IPS DF 19.7 (cell line): ENCODE data around the gene OR2T6.
"Not testable (repeated sequence)": the region's sequence is repeated elsewhere in the genome, so short reads cannot be mapped to it uniquely, and the experiment has no call there.

Experiments
- DNase-seq: peaks from one replicate; pipeline ENCODE4 v3.0.0-alpha.2; 2013; ENCODE audit warnings: low read depth, low spot score

Gene OR2T6

DNA sequence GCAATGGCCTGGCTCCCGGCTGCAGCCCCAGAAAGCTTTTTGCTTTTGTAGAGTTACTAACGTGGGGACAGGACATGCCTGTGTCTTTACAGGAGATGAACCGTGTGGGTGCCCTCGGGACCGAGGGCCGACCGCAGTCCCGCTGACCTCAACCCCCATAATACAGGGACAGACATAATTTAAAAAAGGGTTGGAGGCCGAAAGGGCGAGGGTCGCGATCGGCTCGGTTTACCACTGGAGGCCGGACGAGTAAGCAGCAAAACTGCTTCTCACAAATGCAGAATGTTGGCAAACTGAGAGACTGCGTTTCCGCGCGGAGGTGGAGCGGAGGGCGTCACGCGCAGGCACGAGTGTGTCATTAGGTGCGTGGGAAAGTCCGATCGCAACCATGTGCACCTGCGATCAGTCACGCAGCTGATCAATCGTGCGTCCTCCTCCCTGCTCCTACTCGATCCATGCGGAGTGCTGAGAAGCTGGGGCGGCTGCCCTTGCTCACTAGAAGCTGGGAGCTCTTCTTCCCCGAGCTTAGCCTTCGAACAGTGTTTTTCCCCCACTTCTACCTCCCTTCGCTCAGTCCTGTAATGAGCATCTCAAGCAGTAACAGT, 58.4 kb downstream of the OR2T6 start:
- DNase-seq, result not testable (repeated sequence)

DNA sequence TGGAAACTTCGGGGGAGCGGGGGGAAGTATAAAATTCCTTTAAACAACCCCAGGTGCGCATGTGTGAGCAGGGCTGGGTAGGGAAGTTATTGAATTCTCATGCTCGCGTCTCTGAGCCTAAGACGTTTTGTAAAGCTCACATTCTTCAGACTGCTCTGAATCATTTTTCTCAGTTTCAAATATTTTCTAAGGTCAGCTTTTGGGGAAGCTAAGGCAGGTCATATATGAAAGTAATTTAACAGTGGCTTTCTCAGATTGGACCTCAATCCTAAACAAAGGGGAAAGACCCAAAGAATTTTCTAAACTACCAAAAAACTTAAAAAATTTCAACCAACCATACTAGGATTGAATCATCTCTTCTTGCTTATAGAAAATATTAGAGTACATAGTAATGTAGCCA, 59.4 kb downstream of the OR2T6 start:
- DNase-seq, result not testable (repeated sequence)

DNA sequence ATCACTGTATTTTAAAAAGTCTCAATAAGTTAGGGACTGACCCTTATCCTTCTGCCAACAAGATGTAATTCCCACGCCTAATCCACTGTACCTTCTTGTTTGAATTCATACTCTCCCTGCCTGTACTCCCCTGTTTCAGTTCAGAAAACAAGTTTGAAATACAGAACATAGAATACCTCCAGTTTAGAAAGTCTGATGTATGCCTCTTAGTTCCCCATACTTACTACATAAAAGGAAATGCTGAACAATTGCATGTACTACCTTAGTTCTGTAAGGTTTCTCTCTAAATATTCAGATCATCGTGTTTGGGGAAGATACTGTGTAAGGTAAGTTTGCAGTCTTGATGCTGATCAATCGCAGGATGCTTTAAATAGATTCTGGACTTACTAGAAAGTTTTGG, 60.8 kb downstream of the OR2T6 start:
- DNase-seq, result not testable (repeated sequence)

DNA sequence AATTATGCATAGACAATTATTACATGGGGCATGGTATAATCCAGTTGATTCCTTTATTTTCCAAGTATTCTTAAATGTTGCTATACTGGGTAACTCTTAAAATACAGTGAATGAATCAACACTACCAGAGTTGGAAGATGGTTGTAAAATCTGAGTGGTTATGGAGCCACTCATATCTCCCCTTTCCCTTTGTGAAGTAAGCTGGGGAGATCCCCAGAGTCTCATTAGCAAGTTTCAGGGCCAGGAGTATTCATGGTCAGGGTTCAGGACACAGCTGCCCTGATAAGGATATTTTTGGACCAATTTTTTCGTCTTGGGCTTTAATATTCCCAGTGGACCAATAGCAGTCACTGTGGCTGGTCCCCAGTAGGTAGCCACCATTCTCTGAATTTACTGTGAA, 63.1 kb downstream of the OR2T6 start:
- not testable (repeated sequence) for DNase-seq

DNA sequence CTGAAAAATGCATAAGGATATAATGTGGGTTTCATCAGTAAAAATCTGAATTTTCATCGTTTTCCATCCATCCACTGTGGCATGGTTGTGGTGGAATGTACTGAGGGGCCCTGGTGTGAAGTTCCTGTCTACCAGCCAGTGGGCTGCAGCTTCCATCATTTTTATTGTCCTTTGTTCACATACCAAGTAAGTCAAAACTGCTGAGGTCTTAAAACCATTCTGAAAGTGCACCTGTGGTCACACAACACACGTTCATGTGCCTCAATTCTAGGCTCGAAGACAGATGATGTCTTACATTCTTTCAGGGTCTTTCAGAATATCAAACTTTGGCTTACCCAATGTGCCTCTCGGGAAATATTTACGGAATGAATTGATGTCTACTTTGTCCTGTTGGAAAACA, 63.7 kb downstream of the OR2T6 start:
- not testable (repeated sequence) for DNase-seq
